Neuronal stem cell (in vitro differentiated cells): ENCODE data around the gene EIPR1.
"Not testable (repeated sequence)": the region's sequence is repeated elsewhere in the genome, so short reads cannot be mapped to it uniquely, and the experiment has no call there.

Experiments
- DNase-seq: peaks from one replicate; pipeline ENCODE4 v3.0.0-alpha.2; 2013; ENCODE audit warnings: low spot score
- H2AFZ ChIP-seq: one replicate; pipeline ENCODE4 v1.6.1; 2013; ENCODE audit warnings: mild to moderate bottlenecking, low read length, inconsistent platforms
- H2AK5ac ChIP-seq: 2 replicates; pipeline ENCODE4 v1.6.1; 2013; ENCODE audit warnings: low read depth, mild to moderate bottlenecking, inconsistent platforms, low read length, moderate library complexity, mixed read lengths
- H2BK120ac ChIP-seq: 2 replicates; pipeline ENCODE4 v1.6.1; 2013; ENCODE audit warnings: low read depth, mild to moderate bottlenecking, inconsistent platforms, low read length, moderate library complexity, mixed read lengths
- H2BK12ac ChIP-seq: one replicate; pipeline ENCODE4 v1.6.1; 2013; ENCODE audit warnings: low read length, inconsistent platforms
- H2BK15ac ChIP-seq: 2 replicates; pipeline ENCODE4 v1.6.1; 2013; ENCODE audit warnings: mild to moderate bottlenecking, low read length, inconsistent platforms, mixed read lengths
- H2BK5ac ChIP-seq: one replicate; pipeline ENCODE4 v1.6.1; 2013; ENCODE audit warnings: inconsistent platforms, mild to moderate bottlenecking, low read length, moderate library complexity
- H3K14ac ChIP-seq: one replicate; pipeline ENCODE4 v1.6.1; 2013; ENCODE audit warnings: low read length, inconsistent platforms
- H3K18ac ChIP-seq: 2 replicates; pipeline ENCODE4 v1.6.1; 2013; ENCODE audit warnings: low read length, inconsistent platforms
- H3K23ac ChIP-seq: 2 replicates; pipeline ENCODE4 v1.6.1; 2013; ENCODE audit warnings: low read depth, mild to moderate bottlenecking, mixed read lengths, low read length, inconsistent platforms; ENCODE audit not compliant: poor library complexity
- H3K27ac ChIP-seq: replicated peaks from 3 replicates; pipeline ENCODE4 v1.5.1; 2013; ENCODE audit warnings: low read length, inconsistent platforms
- H3K27me3 ChIP-seq, 3 experiments: 2 replicates each; pipeline ENCODE4 v1.6.1; 2013; ENCODE audit warnings: low read length in 3 of 3, mild to moderate bottlenecking in 2 of 3, inconsistent platforms in 1 of 3, low read depth in 1 of 3, mixed read lengths in 1 of 3, moderate library complexity in 1 of 3; ENCODE audit not compliant: control insufficient read depth in 3 of 3, insufficient read depth in 3 of 3
- H3K36me3 ChIP-seq, 2 donors: replicated peaks in 1 of 2; 2 replicates each; pipeline ENCODE4 v1.6.1; 2013; ENCODE audit warnings: low read length in 2 of 2; ENCODE audit not compliant: control insufficient read depth in 2 of 2, insufficient read depth in 2 of 2
- H3K4ac ChIP-seq: 2 replicates; pipeline ENCODE4 v1.6.1; 2013; ENCODE audit warnings: inconsistent platforms, mild to moderate bottlenecking, low read length, moderate library complexity
- H3K4me1 ChIP-seq, 2 donors: 1 replicate in 1 of 2; 2 replicates in 1 of 2; pipeline ENCODE4 v1.6.1; 2013; ENCODE audit warnings: low read length in 2 of 2, low read depth in 1 of 2; ENCODE audit not compliant: control insufficient read depth in 2 of 2, insufficient read depth in 1 of 2
- H3K4me2 ChIP-seq: one replicate; pipeline ENCODE4 v1.6.1; 2013; ENCODE audit warnings: mild to moderate bottlenecking, low read length, inconsistent platforms; ENCODE audit not compliant: insufficient read depth, poor library complexity, severe bottlenecking
- H3K4me3 ChIP-seq, 2 donors: 2 replicates each; pipeline ENCODE4 v1.5.1; 2013; ENCODE audit warnings: low read length in 2 of 2, mild to moderate bottlenecking in 2 of 2, inconsistent platforms in 1 of 2, moderate library complexity in 1 of 2
- H3K79me1 ChIP-seq: one replicate; pipeline ENCODE4 v1.6.1; 2013; ENCODE audit warnings: low read depth, mild to moderate bottlenecking, inconsistent platforms, low read length, moderate library complexity
- H3K9ac ChIP-seq: one replicate; pipeline ENCODE4 v1.6.1; 2013; ENCODE audit warnings: mild to moderate bottlenecking, low read depth, low read length, inconsistent platforms; ENCODE audit not compliant: poor library complexity
- H3K9me3 ChIP-seq, 2 donors: replicated peaks in 1 of 2; 2 replicates each; pipeline versions ENCODE3 to v1.6.1; 2013; ENCODE audit warnings: low read length in 2 of 2, mild to moderate bottlenecking in 2 of 2, inconsistent platforms in 1 of 2, low read depth in 1 of 2, mixed read lengths in 1 of 2, moderate library complexity in 1 of 2; ENCODE audit not compliant: control insufficient read depth in 2 of 2, insufficient read depth in 1 of 2
- H4K8ac ChIP-seq: one replicate; pipeline ENCODE4 v1.6.1; 2013; ENCODE audit warnings: low read depth, mild to moderate bottlenecking, inconsistent platforms, low read length, moderate library complexity
- H4K91ac ChIP-seq: one replicate; pipeline ENCODE4 v1.6.1; 2013; ENCODE audit warnings: low read length, low read depth, mild to moderate bottlenecking, inconsistent platforms; ENCODE audit not compliant: poor library complexity
- WGBS, 2 donors: extraction: QIAGEN DNeasy Blood & Tissue Kit; methylation state at CpG; one replicate each; pipeline ENCODE4 v1.1.7; 2013; ENCODE audit warnings: missing lambda C conversion rate in 2 of 2, mixed read lengths in 1 of 2; ENCODE audit not compliant: insufficient read length in 2 of 2, insufficient replicate concordance in 1 of 2; ENCODE audit errors: extremely low coverage in 2 of 2; 5-methylcytosine and 5-hydroxymethylcytosine counted together

EIPR1 gene

DNA sequence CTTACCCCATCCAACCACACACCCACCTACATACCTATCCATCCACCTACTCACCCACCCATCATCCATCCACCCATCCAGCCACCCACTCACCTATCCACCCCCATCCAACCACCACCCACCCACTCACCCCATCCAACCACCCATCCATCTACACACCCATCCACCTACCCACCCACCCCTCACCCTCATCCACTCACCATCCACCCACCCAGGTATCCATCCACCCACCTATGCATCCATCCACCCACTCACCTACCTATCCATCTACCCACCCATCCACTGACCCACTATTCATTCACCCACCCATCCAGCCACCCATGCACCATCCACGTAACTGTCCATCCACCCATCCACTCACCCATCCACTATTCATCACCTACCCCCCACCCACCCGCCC is 194.8 kb downstream of the EIPR1 start:
- Histone ChIP-seq H2BK5ac (no peak overlapping the region), H3K4me1 (no peaks in the 10 kb centered on the region), H2AK5ac (no peak overlapping the region), H3K4me3 (no peak overlapping the region), H3K79me1 (peaks cover 6% of the 10 kb centered on the region), H3K4ac (no peak overlapping the region), H2AFZ (no peak overlapping the region), H4K8ac (no peak overlapping the region), H3K27ac (no peak overlapping the region), H3K27me3 (no peaks in the 10 kb centered on the region), H3K9ac (no peak overlapping the region), H4K91ac (no peak overlapping the region), H3K9me3 (no peaks in the 10 kb centered on the region), H3K4me2 (no peak overlapping the region), H3K18ac (no peak overlapping the region), H3K36me3 (peaks cover 4 to 6% of the 10 kb centered on the region in 2 donors), H2BK12ac (no peak overlapping the region), H2BK15ac (no peak overlapping the region), H2BK120ac (no peak overlapping the region), H3K23ac (no peak overlapping the region), H3K14ac (no peak overlapping the region)
- no CpG with 5 or more reads among the region's 2 CpGs for WGBS, 2 donors
- no peak for DNase-seq

GRCh38 chr2:3181416-3182010 is 196.1 kb downstream of the EIPR1 start:
- Histone ChIP-seq H2AK5ac (no peak overlapping the region), H3K4me2 (no peak overlapping the region), H4K91ac (no peak overlapping the region), H2AFZ (no peak overlapping the region), H3K4me3 (no peak overlapping the region), H4K8ac (no peak overlapping the region), H2BK15ac (no peak overlapping the region), H3K23ac (no peak overlapping the region), H3K4me1 (no peaks in the 10 kb centered on the region), H3K18ac (no peak overlapping the region), H3K27ac (no peak overlapping the region), H2BK5ac (no peak overlapping the region), H3K9me3 (no peaks in the 10 kb centered on the region), H2BK12ac (no peak overlapping the region), H3K4ac (no peak overlapping the region), H3K79me1 (peaks cover 6% of the 10 kb centered on the region), H3K36me3 (peaks cover 4 to 5% of the 10 kb centered on the region in 2 donors), H3K27me3 (no peaks in the 10 kb centered on the region), H2BK120ac (no peak overlapping the region), H3K9ac (no peak overlapping the region), H3K14ac (no peak overlapping the region)
- WGBS, 2 donors = no CpG with 5 or more reads among the region's 24 CpGs
- no peak for DNase-seq

- WGBS, 2 donors = no CpG with 5 or more reads among the region's 30 CpGs
- H3K4me1 ChIP-seq = not testable (repeated sequence)
Measured at GRCh38 chr2:3180909-3181221, 196.8 kb downstream of the EIPR1 start.

GRCh38 chr2:3180082-3180908 is 197.3 kb downstream of the EIPR1 start:
- H3K36me3 ChIP-seq = peaks cover 3% of the 10 kb centered on the region in 2 donors
- H3K23ac ChIP-seq = peak overlapping the region; percentile 58
- H2BK12ac ChIP-seq = no peak overlapping the region
- no peak for DNase-seq
- peak overlapping the region; percentile 80 for H3K4ac ChIP-seq
- no peaks in the 10 kb centered on the region for H3K9me3 ChIP-seq
- H3K4me3 ChIP-seq = peak overlapping the region in 1 of 2 donors; percentile 28
- H4K8ac ChIP-seq = no peak overlapping the region
- H3K27me3 ChIP-seq = no peaks in the 10 kb centered on the region
- H3K79me1 ChIP-seq = peaks cover 6% of the 10 kb centered on the region
- H3K14ac ChIP-seq = peak overlapping the region; percentile 58
- H4K91ac ChIP-seq = no peak overlapping the region
- peak overlapping the region; percentile 75 for H3K9ac ChIP-seq
- no CpG with 5 or more reads among the region's 50 CpGs for WGBS, 2 donors
- no peak overlapping the region for H2AFZ ChIP-seq
- H3K18ac ChIP-seq = peak overlapping the region; percentile 29
- no peak overlapping the region for H3K27ac ChIP-seq
- H2BK120ac ChIP-seq = no peak overlapping the region
- peak overlapping the region; percentile 22 for H2BK15ac ChIP-seq
- H3K4me1 ChIP-seq = no peaks in the 10 kb centered on the region
- no peak overlapping the region for H3K4me2 ChIP-seq
- H2AK5ac ChIP-seq = peak overlapping the region; percentile 59
- H2BK5ac ChIP-seq = no peak overlapping the region

More at GRCh38 chr2:3180909-3181221, 196.8 kb downstream of the EIPR1 start:
- H4K91ac ChIP-seq, H3K79me1 ChIP-seq, H2BK15ac ChIP-seq, H2AK5ac ChIP-seq, H3K4me2 ChIP-seq, H2BK12ac ChIP-seq, H3K27me3 ChIP-seq, H2AFZ ChIP-seq, H4K8ac ChIP-seq, DNase-seq, H3K9me3 ChIP-seq, H3K9ac ChIP-seq, H3K36me3 ChIP-seq, H2BK5ac ChIP-seq, H3K4ac ChIP-seq, H3K27ac ChIP-seq, H2BK120ac ChIP-seq: not testable (repeated sequence)
- peak overlapping the region; percentile 3 for H3K14ac ChIP-seq
- H3K4me3 ChIP-seq = peak overlapping the region in 1 of 2 donors; percentile 28
- H3K23ac ChIP-seq = peak overlapping the region; percentile 12
- H3K18ac ChIP-seq = peak overlapping the region; percentile 29
